Sigmoid colon (tissue), 7 donors: Measurements from ENCODE around the gene LCORL. TPM values are rescaled to one million over a fixed set of nuclear protein-coding genes. Genes with fewer than 3 reads are reported as not detected.

Source experiments
- DNase-seq: peaks from one replicate; pipeline ENCODE4 v3.0.0-alpha.2; 2019
- H3K27ac ChIP-seq, 4 donors: fragments of 200-600 bp; sonication (generic); one replicate each; pipeline ENCODE4 v1.5.1; 2016 to 2019; ENCODE audit warnings: mild to moderate bottlenecking in 1 of 4
- H3K27me3 ChIP-seq, 3 donors: fragments of 200-600 bp; sonication (generic); one replicate each; pipeline ENCODE4 v1.5.1; 2019; ENCODE audit warnings: mild to moderate bottlenecking in 1 of 3
- H3K36me3 ChIP-seq, 4 donors: fragments of 200-600 bp; sonication (generic); one replicate each; pipeline ENCODE4 v1.5.1; 2016 to 2019
- H3K4me1 ChIP-seq, 4 donors: fragments of 200-600 bp; sonication (generic); one replicate each; pipeline ENCODE4 v1.5.1; 2017 to 2019
- H3K4me3 ChIP-seq, 4 donors: fragments of 200-600 bp; sonication (generic); one replicate each; pipeline ENCODE4 v1.5.1; 2017 to 2019; ENCODE audit warnings: mild to moderate bottlenecking in 2 of 4, moderate library complexity in 1 of 4
- H3K9me3 ChIP-seq, 4 donors: fragments of 200-600 bp in 3 of 4; sonication (generic) in 3 of 4; one replicate each; pipeline versions ENCODE4 v1.5.1 to v1.6.1; 2013 to 2019
- EP300 ChIP-seq, 4 donors: sonication (generic); formaldehyde crosslinking; IDR thresholded peaks; one replicate each; pipeline ENCODE4 v1.6.1; 2017; ENCODE audit warnings: antibody characterized with exemption in 4 of 4
- POLR2A ChIP-seq, 2 donors: fragments of 450-650 bp; IDR thresholded peaks; one replicate each; pipeline ENCODE4 v1.6.1; 2016; ENCODE audit warnings: antibody characterized with exemption in 2 of 2, mild to moderate bottlenecking in 2 of 2, moderate library complexity in 2 of 2
- POLR2AphosphoS5 ChIP-seq, 4 donors: sonication (generic); formaldehyde crosslinking; IDR thresholded peaks; one replicate each; pipeline ENCODE4 v1.6.1; 2017; ENCODE audit warnings: antibody characterized with exemption in 4 of 4
- WGBS, 2 donors: extraction: QIAGEN DNeasy Blood & Tissue Kit; methylation state at CpG; one replicate each; pipeline ENCODE4 v1.1.7; 2013; 5-methylcytosine and 5-hydroxymethylcytosine counted together
- intact Hi-C: fragments of 100-400 bp; cut with DNase I; formaldehyde crosslinking; loops from one replicate; pipeline ENCODE4 v1.15.1; 2023
- polyA plus RNA-seq, 3 donors: library from polyadenylated mRNA; stranded (reverse); fragments of 200-250 nt; gene quantifications; one replicate each; pipeline ENCODE4 v1.2.3, GENCODE V29; 2013
- total RNA-seq, 4 donors: library from RNA; depleted of rRNA; stranded (reverse); fragments of >200 nt; gene quantifications; one replicate each; pipeline ENCODE4 v1.1.0, GENCODE V29; 2016
- TF ChIP-seq, protein P1 (sequence below), 4 experiments: fragments of 450-650 bp in 3 of 4; fragments of 200-600 bp in 1 of 4; IDR thresholded peaks; one replicate each; pipeline ENCODE4 v1.5.1; 2016 to 2019; ENCODE audit warnings: antibody characterized with exemption in 4 of 4, mild to moderate bottlenecking in 3 of 4, moderate library complexity in 2 of 4
- donor health status: healthy with polysubstance abuse.
- donor health status: Bipolar disorder and iron deficiency.
- donor health status: healthy.

Gene LCORL
- total and polyA plus RNA-seq, 7 donors: 3.2 to 46.0 (median 27.5) TPM

DNA sequence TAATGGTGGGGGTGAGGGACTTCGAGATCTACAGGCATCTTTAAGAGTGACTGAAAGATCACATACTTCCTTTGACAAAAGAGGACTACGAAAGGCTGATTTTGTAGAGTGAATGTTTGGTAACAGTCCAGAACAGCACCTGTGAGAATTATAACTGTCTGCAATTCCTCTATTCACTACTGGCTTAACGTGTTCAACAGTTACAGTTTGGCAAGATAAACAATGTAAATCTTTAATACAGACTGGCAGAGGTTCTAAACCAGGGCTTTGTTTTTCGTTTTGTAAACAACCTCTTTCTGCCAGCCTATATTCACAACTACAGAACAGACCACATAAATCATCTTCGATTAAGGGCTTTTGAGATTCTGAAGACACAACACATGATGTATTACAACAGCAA is 143.9 kb downstream of the LCORL start:
- no peaks in the 10 kb centered on the region for H3K4me1 ChIP-seq
- no peak for TF ChIP-seq POLR2AphosphoS5 (IDR thresholded peaks at IDR 0.05)
- TF ChIP-seq, protein P1, sequence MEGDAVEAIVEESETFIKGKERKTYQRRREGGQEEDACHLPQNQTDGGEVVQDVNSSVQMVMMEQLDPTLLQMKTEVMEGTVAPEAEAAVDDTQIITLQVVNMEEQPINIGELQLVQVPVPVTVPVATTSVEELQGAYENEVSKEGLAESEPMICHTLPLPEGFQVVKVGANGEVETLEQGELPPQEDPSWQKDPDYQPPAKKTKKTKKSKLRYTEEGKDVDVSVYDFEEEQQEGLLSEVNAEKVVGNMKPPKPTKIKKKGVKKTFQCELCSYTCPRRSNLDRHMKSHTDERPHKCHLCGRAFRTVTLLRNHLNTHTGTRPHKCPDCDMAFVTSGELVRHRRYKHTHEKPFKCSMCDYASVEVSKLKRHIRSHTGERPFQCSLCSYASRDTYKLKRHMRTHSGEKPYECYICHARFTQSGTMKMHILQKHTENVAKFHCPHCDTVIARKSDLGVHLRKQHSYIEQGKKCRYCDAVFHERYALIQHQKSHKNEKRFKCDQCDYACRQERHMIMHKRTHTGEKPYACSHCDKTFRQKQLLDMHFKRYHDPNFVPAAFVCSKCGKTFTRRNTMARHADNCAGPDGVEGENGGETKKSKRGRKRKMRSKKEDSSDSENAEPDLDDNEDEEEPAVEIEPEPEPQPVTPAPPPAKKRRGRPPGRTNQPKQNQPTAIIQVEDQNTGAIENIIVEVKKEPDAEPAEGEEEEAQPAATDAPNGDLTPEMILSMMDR (IDR thresholded peaks at IDR 0.05): no peak
- no peak for TF ChIP-seq EP300 (IDR thresholded peaks at IDR 0.05)
- no peak for TF ChIP-seq POLR2A (IDR thresholded peaks at IDR 0.05)
- WGBS, 2 donors: 86% methylated on average over 5 of the region's 5 CpGs

DNA sequence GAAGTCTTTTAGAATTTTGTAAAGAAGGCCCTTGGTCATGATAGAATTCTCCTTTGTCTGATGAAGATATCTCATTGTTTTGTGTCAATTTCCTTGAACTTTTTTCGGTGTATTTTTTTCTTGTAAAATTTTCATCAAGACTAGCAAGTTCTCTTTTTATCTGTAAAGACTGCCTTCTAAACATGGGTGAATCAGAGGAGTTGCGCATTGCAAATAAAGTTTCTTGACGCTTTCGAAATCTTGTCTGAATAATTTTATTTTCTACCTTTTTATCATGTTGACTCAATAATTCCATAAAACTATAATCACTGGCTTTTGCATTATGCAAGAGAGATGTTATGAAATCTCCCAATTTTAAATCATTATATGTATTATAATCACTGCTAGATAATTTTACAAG is 144.6 kb downstream of the LCORL start:
- H3K27ac ChIP-seq: no peak overlapping the region
- 98% methylated on average over 4 of the region's 4 CpGs for WGBS, 2 donors
- no peak for TF ChIP-seq POLR2A (IDR thresholded peaks at IDR 0.05)
- TF ChIP-seq, protein P1 (IDR thresholded peaks at IDR 0.05): no peak
- TF ChIP-seq POLR2AphosphoS5 (IDR thresholded peaks at IDR 0.05): no peak
- TF ChIP-seq EP300 (IDR thresholded peaks at IDR 0.05): no peak
- no peaks in the 10 kb centered on the region for H3K9me3 ChIP-seq
- H3K36me3 ChIP-seq: no peaks in the 10 kb centered on the region
- DNase-seq: no peak
- intact Hi-C loops: no loop called here
- H3K4me3 ChIP-seq: no peak overlapping the region
- no peaks in the 10 kb centered on the region for H3K4me1 ChIP-seq
- H3K27me3 ChIP-seq: no peaks in the 10 kb centered on the region

More for the DNA sequence above, 143.9 kb downstream of the LCORL start:
- Histone ChIP-seq H3K4me3 (no peak overlapping the region), H3K27me3 (no peaks in the 10 kb centered on the region), H3K27ac (no peak overlapping the region), H3K9me3 (no peaks in the 10 kb centered on the region), H3K36me3 (no peaks in the 10 kb centered on the region)
- no peak for DNase-seq
- intact Hi-C loops: no loop called here

DNA sequence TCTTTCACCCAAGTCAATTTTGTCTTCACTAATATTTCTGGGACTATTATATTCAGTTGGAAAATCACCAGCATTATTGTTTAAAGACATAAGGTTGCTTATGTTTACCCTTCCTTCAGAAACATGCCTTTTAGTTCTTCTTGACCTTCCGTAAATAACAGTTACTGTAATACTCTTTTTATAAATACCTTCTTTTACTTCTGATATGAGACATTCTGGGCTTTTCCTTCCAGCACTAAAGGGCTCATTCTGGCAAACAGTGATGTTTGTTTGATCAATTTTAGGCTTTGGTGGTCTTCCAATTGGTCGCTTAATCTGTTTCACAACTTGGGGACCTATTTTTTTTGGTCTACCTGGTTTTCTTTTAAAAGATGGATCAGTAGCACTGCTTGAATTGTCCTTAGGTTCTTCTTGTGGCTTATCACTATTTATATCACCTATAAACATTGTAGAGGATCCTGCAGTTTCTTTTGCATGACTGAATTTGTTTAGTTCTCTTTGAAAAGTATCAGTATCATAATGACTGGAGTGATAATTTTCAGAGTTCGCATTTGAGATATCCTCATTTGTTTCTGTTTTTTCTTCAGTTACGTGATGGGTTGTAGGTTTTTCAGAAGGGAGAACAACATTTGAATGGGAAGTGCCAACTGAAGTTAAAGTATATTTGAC is 146.0 kb downstream of the LCORL start:
- no peak overlapping the region for H3K27ac ChIP-seq
- DNase-seq: no peak
- intact Hi-C loops: no loop called here
- no peaks in the 10 kb centered on the region for H3K4me1 ChIP-seq
- no peaks in the 10 kb centered on the region for H3K27me3 ChIP-seq
- TF ChIP-seq, protein P1 (IDR thresholded peaks at IDR 0.05): no peak
- TF ChIP-seq POLR2AphosphoS5 (IDR thresholded peaks at IDR 0.05): no peak
- no peak for TF ChIP-seq POLR2A (IDR thresholded peaks at IDR 0.05)
- no peak for TF ChIP-seq EP300 (IDR thresholded peaks at IDR 0.05)
- no peaks in the 10 kb centered on the region for H3K9me3 ChIP-seq
- WGBS, 2 donors: 87 to 95% methylated on average over 4 of the region's 4 CpGs
- H3K4me3 ChIP-seq: no peak overlapping the region
- no peaks in the 10 kb centered on the region for H3K36me3 ChIP-seq

DNA sequence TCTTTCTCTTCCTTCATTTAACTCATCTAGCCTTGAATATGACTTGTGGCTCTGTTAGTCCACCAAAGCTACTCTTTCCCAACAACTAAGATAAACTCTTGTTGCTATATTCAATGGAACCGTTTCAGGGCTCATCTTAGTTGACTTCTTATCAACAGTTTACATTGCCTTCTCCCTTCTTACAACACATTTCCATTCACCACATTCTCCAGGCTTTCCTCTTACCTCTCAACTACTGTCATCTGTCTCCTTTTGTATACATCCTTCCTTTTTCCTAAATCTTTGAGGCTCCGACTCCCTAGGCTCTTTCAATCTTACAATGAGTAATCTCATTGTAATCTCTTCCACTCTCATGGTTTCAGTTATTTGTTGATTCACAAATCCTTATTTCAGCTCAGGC is 152.2 kb downstream of the LCORL start:
- DNase-seq: no peak
- Histone ChIP-seq H3K27me3 (no peaks in the 10 kb centered on the region), H3K9me3 (no peaks in the 10 kb centered on the region), H3K4me3 (no peak overlapping the region), H3K36me3 (no peaks in the 10 kb centered on the region), H3K4me1 (no peaks in the 10 kb centered on the region), H3K27ac (no peak overlapping the region)
- WGBS, 2 donors: 83 to 90% methylated on average over 2 of the region's 2 CpGs
- TF ChIP-seq POLR2A (IDR thresholded peaks at IDR 0.05) (no peak), POLR2AphosphoS5 (IDR thresholded peaks at IDR 0.05) (no peak), EP300 (IDR thresholded peaks at IDR 0.05) (no peak)
- TF ChIP-seq, protein P1 (IDR thresholded peaks at IDR 0.05): no peak
- intact Hi-C loops: no loop called here

DNA sequence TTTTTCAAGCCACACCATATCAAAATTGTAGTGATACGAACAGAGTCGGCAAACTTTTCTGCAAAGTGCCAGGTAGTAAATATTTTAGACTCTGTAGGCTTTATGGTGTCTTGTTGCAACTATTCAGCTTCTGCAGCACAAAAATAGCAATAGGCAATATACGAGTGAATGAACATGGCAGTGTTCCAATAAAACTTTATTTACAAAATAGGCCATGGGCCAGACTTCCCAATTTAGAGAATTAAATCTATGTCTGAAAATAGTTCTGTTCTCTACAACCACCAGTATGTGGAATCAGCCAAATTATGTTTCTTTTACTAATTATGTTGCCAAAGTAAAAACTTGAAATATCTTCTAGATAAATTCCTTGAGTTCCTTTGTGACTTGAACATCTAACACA is 154.3 kb downstream of the LCORL start:
- no peak overlapping the region for H3K4me3 ChIP-seq
- DNase-seq: no peak
- H3K36me3 ChIP-seq: no peaks in the 10 kb centered on the region
- H3K27ac ChIP-seq: no peak overlapping the region
- peaks cover 0 to 2% (median under 1%) of the 10 kb centered on the region in 4 donors for H3K9me3 ChIP-seq
- intact Hi-C loops: no loop called here
- WGBS, 2 donors: 84 to 85% methylated on average over 3 of the region's 3 CpGs
- TF ChIP-seq POLR2A (IDR thresholded peaks at IDR 0.05) (no peak), POLR2AphosphoS5 (IDR thresholded peaks at IDR 0.05) (no peak), EP300 (IDR thresholded peaks at IDR 0.05) (no peak)
- TF ChIP-seq, protein P1 (IDR thresholded peaks at IDR 0.05): no peak
- no peaks in the 10 kb centered on the region for H3K27me3 ChIP-seq
- H3K4me1 ChIP-seq: no peaks in the 10 kb centered on the region
